Stimulated activated CD4-positive, alpha-beta T cell treated with anti-CD3 and anti-CD28 coated beads, Interleukin-12 subunit alpha, Interleukin-12 subunit beta, amount 100 ng/mL, for 48 hours (primary cell): ENCODE data around the gene CTBP2.
"Not testable (repeated sequence)": the region's sequence is repeated elsewhere in the genome, so short reads cannot be mapped to it uniquely, and the experiment has no call there.

Experiments
- DNase-seq, 3 donors: peaks; one replicate each; pipeline ENCODE4 v3.0.0-alpha.2; 2020; ENCODE audit warnings: low read depth in 2 of 3, low spot score in 1 of 3

The CTBP2 gene

GRCh38 chr10:125186431-125187170 lies 26.2 kb upstream of the CTBP2 start:
- DNase-seq: no peak

GRCh38 chr10:125179107-125179506 lies 18.7 kb upstream of the CTBP2 start:
- DNase-seq: not testable (repeated sequence)

- DNase-seq: no peak
These were observed 17.6 kb upstream of the CTBP2 start for GRCh38 chr10:125177641-125178640.

GRCh38 chr10:125175807-125176206 lies 15.4 kb upstream of the CTBP2 start:
- no peak for DNase-seq

- DNase-seq: no peak
These were observed 14.0 kb upstream of the CTBP2 start for GRCh38 chr10:125174360-125174759.

GRCh38 chr10:125172694-125173093 lies 12.3 kb upstream of the CTBP2 start:
- DNase-seq: no peak

GRCh38 chr10:125171402-125172306 lies 11.3 kb upstream of the CTBP2 start:
- no peak for DNase-seq

GRCh38 chr10:125169915-125170314 lies 9.6 kb upstream of the CTBP2 start:
- no peak for DNase-seq

GRCh38 chr10:125169279-125169678 lies 8.9 kb upstream of the CTBP2 start:
- no peak for DNase-seq

- no peak for DNase-seq
These were observed 6.3 kb upstream of the CTBP2 start for GRCh38 chr10:125166658-125167057.

GRCh38 chr10:125165584-125166573 lies 5.5 kb upstream of the CTBP2 start:
- DNase-seq: no peak

- DNase-seq: no peak
These were observed 4.1 kb upstream of the CTBP2 start for GRCh38 chr10:125164421-125164820.

- no peak for DNase-seq
These were observed 3.4 kb upstream of the CTBP2 start for GRCh38 chr10:125163803-125164202.

- DNase-seq: not testable (repeated sequence)
These were observed 2.9 kb upstream of the CTBP2 start for GRCh38 chr10:125163312-125163711.

GRCh38 chr10:125162120-125162931 lies 2.0 kb upstream of the CTBP2 start:
- DNase-seq: no peak

GRCh38 chr10:125161707-125162119 lies 1.4 kb upstream of the CTBP2 start:
- no peak for DNase-seq

- no peak for DNase-seq
These were observed 718 bp upstream of the CTBP2 start for GRCh38 chr10:125160856-125161706.

GRCh38 chr10:125159486-125159931 lies 854 bp downstream of the CTBP2 start:
- DNase-seq: no peak
